Ishikawa (cell line): ENCODE results near the gene MPI.

Experiments
- CEBPB ChIP-seq: IDR thresholded peaks from 2 replicates; pipeline ENCODE4 v1.6.1; 2012
- CREB1 ChIP-seq: IDR thresholded peaks from 2 replicates; pipeline ENCODE4 v1.6.1; 2012; ENCODE audit warnings: low read depth
- EP300 ChIP-seq: IDR thresholded peaks from 2 replicates; pipeline ENCODE4 v1.6.1; 2012; ENCODE audit warnings: borderline replicate concordance
- FOXM1 ChIP-seq: IDR thresholded peaks from 2 replicates; pipeline ENCODE4 v1.6.1; 2012; ENCODE audit warnings: low read depth, borderline replicate concordance
- RAD21 ChIP-seq: IDR thresholded peaks from 2 replicates; pipeline ENCODE4 v1.6.1; 2012; ENCODE audit warnings: low read depth
- TCF12 ChIP-seq: IDR thresholded peaks from 2 replicates; pipeline ENCODE4 v1.6.1; 2012; ENCODE audit warnings: low read depth
- TEAD4 ChIP-seq: IDR thresholded peaks from 2 replicates; pipeline ENCODE4 v1.6.1; 2012
- TF ChIP-seq, protein P1 (sequence below): IDR thresholded peaks from 2 replicates; pipeline ENCODE4 v1.6.1; 2012; ENCODE audit warnings: low read depth, mild to moderate bottlenecking
- TF ChIP-seq, protein P2 (sequence below): IDR thresholded peaks from 2 replicates; pipeline ENCODE4 v1.6.1; 2012
- TF ChIP-seq, protein P3 (sequence below): IDR thresholded peaks from 2 replicates; pipeline ENCODE4 v1.6.1; 2012

DNA sequence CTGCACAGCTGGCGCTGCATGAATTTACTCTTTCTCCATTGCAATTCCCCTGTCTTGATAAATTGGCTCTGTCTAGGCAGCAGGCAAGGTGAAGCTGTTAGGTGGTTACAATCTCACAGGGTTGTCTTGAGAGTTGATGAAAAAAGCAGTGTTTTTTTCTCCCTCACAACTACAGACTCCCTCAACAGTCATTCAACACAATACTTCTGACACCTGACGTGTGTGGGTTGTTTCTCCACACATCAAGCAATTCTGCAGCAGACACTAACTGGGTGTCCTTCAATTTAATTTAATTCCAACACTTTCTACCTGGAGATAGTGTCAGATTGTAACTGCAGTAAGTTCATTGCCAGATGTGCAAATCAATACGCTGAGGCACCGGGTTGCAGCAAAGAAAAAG, 11.6 kb upstream of the MPI start:
- TF ChIP-seq TEAD4 (no peak), CEBPB (no peak), EP300 (no peak), CREB1 (no peak), FOXM1 (no peak), TCF12 (no peak), RAD21 (no peak)
- TF ChIP-seq, protein P1, sequence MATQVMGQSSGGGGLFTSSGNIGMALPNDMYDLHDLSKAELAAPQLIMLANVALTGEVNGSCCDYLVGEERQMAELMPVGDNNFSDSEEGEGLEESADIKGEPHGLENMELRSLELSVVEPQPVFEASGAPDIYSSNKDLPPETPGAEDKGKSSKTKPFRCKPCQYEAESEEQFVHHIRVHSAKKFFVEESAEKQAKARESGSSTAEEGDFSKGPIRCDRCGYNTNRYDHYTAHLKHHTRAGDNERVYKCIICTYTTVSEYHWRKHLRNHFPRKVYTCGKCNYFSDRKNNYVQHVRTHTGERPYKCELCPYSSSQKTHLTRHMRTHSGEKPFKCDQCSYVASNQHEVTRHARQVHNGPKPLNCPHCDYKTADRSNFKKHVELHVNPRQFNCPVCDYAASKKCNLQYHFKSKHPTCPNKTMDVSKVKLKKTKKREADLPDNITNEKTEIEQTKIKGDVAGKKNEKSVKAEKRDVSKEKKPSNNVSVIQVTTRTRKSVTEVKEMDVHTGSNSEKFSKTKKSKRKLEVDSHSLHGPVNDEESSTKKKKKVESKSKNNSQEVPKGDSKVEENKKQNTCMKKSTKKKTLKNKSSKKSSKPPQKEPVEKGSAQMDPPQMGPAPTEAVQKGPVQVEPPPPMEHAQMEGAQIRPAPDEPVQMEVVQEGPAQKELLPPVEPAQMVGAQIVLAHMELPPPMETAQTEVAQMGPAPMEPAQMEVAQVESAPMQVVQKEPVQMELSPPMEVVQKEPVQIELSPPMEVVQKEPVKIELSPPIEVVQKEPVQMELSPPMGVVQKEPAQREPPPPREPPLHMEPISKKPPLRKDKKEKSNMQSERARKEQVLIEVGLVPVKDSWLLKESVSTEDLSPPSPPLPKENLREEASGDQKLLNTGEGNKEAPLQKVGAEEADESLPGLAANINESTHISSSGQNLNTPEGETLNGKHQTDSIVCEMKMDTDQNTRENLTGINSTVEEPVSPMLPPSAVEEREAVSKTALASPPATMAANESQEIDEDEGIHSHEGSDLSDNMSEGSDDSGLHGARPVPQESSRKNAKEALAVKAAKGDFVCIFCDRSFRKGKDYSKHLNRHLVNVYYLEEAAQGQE: no peak
- TF ChIP-seq, protein P2, sequence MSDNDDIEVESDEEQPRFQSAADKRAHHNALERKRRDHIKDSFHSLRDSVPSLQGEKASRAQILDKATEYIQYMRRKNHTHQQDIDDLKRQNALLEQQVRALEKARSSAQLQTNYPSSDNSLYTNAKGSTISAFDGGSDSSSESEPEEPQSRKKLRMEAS: no peak
- TF ChIP-seq, protein P3, sequence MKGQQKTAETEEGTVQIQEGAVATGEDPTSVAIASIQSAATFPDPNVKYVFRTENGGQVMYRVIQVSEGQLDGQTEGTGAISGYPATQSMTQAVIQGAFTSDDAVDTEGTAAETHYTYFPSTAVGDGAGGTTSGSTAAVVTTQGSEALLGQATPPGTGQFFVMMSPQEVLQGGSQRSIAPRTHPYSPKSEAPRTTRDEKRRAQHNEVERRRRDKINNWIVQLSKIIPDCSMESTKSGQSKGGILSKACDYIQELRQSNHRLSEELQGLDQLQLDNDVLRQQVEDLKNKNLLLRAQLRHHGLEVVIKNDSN: no peak
